GM12874 (cell line): Measurements from ENCODE around the gene ARHGAP10.

ENCODE experiments used
- TF ChIP-seq, protein P1 (sequence below): IDR thresholded peaks from 2 replicates; pipeline ENCODE4 v1.5.1; 2011; ENCODE audit warnings: low read depth, mild to moderate bottlenecking, control low read depth, low read length, moderate library complexity; ENCODE audit not compliant: insufficient read depth

The ARHGAP10 gene

DNA sequence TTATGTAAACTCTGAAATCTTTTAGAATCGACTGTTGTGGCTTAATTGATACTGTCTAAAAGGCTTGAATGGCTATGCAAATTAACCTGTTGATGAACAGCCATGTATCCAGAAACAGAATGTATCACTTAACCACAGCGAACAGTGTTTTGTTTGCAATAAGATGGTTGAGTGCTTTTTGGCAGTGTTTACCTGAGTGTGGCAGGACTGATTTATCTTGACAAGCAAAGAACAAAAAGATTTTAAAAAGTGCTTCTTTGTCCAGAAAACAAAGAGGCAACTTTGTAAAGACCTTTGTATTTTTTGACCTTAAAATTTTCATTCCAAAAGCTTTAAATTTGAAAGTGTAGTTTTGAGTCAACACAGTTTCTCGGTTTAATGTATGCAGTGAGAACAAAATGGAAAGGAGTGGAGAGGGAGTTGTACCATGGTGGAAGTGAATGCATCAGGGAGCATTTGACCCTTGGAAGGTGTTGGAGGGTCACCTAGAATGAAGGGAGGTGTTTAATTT, 18.0 kb downstream of the ARHGAP10 start:
- TF ChIP-seq, protein P1, sequence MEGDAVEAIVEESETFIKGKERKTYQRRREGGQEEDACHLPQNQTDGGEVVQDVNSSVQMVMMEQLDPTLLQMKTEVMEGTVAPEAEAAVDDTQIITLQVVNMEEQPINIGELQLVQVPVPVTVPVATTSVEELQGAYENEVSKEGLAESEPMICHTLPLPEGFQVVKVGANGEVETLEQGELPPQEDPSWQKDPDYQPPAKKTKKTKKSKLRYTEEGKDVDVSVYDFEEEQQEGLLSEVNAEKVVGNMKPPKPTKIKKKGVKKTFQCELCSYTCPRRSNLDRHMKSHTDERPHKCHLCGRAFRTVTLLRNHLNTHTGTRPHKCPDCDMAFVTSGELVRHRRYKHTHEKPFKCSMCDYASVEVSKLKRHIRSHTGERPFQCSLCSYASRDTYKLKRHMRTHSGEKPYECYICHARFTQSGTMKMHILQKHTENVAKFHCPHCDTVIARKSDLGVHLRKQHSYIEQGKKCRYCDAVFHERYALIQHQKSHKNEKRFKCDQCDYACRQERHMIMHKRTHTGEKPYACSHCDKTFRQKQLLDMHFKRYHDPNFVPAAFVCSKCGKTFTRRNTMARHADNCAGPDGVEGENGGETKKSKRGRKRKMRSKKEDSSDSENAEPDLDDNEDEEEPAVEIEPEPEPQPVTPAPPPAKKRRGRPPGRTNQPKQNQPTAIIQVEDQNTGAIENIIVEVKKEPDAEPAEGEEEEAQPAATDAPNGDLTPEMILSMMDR, result no peak

GRCh38 chr4:147753047-147753446, 21.2 kb downstream of the ARHGAP10 start:
- TF ChIP-seq, protein P1, result no peak

DNA sequence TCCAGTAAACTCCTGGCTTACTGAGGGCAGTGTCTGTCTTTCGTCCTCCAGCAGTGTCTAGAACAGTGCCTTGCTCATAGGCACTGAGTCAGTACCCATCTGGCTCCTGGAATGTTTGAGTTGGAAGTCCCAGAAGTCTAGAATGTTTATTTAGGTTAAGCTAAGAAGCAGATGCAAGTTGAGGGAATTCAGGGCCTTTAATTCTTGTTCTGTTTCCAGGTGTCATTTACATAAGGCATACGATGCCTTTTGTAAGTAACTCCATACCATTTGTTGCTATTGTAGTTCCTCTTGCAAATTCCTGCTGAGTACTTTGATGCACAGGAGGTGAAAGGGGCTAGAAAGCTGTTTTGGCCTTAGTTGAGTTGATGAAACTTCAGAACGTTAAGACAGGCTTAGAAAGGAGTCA, 22.2 kb downstream of the ARHGAP10 start:
- TF ChIP-seq, protein P1, result no peak

DNA sequence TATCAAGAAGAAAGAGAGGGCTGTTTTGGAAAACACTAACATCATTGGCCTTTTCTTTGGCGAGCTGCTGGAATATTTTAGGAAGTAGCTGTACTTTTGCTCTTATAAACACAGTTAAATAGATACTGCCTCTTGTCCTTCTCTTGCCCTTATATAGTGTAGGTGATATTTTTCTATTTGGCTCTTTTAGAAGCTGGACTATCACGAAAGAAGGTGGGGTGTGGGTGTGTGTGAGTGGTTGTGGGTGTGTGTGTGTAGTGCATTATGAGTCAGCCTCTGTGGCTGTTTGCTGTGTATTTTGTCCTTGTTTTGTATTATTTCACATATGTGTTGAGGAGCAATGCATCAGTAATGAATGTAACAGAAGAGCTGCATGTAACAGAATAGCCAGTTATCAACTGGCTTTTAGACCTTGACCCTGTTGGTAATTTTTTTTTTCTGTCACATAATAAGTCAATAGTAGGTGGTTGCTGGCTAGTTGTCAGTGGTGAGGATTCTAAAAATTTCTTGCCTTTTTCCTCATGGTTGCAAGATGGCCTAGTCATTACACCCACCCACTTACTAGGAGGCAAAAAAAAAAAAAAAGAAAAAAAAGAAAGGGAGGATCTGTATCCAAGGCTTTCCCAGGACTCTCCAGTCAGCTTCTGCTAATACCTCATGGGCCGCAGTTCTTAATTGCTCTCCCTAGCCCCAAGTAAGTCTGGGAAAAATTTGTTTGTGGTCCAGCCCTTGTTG, 23.8 kb downstream of the ARHGAP10 start:
- TF ChIP-seq, protein P1, result no peak

GRCh38 chr4:147756417-147756816, 24.5 kb downstream of the ARHGAP10 start:
- TF ChIP-seq, protein P1, result no peak

DNA sequence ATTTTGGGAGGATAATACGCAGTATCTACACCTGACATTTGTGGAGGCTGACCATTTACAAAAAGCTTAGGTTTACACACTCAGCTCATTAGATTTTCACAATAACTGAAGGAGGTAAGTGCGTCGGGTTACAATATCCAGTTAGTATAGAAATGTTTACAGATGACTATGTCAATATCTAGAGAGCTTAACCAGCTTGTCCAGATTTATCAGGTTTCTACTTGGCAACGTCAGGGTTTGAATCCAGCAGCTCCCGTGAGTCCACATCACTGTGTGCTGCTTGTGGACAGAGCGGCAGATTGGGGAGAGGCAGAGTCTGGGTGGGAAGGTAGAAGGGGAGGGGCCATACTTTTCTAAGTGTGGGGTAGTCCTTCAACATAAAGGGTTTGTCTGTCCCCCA, 28.3 kb downstream of the ARHGAP10 start:
- TF ChIP-seq, protein P1, result no peak

GRCh38 chr4:147760695-147761094, 28.8 kb downstream of the ARHGAP10 start:
- TF ChIP-seq, protein P1, result no peak
